AG08396 (cell line): ENCODE data around the gene PRMT1.

Source experiments
- DNase-seq: peaks from one replicate; pipeline ENCODE4 v3.0.0; 2012; ENCODE audit warnings: low spot score, mixed read lengths

PRMT1 gene

DNA sequence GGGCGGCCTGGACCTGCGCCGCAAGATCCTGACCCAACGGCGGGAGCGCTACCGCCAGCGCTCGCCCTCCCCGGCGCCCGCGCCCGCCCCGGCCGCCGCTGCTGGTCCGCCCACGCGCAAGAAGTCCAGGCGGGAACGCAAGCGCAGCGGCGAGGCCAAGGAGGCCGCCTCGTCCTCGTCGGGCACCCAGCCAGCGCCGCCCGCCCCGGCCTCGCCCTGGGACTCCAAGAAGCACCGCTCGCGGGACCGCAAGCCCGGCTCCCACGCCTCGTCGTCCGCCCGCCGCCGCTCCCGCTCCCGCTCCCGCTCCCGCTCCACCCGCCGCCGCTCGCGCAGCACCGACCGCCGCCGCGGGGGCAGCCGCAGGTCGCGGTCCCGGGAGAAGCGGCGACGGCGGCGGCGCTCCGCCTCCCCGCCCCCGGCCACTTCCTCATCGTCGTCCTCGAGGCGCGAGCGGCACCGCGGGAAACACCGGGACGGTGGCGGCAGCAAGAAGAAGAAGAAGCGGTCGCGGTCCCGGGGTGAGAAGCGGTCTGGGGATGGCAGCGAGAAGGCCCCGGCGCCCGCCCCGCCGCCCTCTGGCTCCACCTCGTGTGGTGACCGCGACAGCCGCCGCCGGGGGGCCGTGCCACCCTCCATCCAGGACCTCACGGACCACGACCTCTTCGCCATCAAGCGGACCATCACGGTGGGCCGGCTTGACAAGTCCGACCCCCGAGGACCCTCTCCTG, 25.1 kb upstream of the PRMT1 start:
- no peak for DNase-seq

GRCh38 chr19:49652551-49653465, 24.3 kb upstream of the PRMT1 start:
- no peak for DNase-seq

DNA sequence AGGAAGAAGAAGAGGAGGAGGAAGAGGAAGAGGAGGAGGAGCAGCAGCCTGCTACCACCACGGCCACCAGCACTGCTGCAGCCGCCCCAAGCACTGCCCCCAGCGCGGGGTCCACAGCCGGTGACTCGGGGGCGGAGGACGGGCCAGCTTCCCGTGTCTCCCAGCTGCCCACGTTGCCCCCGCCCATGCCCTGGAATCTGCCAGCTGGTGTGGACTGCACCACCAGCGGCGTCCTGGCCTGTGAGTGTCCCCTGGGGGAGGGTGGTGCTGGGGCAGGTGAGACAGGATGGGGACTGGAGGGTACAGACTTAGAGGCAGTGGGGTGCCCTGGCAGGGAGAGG, 23.6 kb upstream of the PRMT1 start:
- DNase-seq, result no peak

DNA sequence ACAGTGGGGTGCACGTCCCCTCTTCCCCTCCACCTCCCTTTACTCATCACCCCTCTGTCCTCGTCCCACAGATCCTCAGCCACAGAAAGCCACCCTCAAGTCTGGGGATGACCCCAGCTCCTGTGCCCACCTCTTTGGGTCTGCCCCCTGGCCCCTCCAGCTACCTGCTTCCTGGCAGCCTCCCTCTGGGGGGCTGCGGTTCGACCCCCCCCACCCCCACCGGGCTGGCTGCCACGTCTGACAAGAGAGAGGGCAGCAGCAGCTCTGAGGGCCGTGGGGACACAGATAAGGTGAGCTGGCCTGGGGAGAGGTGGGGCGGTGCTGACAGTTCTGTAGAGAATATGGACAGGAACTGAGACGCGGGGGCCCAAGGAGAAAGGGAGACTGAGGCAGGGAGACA, 22.5 kb upstream of the PRMT1 start:
- no peak for DNase-seq

DNA sequence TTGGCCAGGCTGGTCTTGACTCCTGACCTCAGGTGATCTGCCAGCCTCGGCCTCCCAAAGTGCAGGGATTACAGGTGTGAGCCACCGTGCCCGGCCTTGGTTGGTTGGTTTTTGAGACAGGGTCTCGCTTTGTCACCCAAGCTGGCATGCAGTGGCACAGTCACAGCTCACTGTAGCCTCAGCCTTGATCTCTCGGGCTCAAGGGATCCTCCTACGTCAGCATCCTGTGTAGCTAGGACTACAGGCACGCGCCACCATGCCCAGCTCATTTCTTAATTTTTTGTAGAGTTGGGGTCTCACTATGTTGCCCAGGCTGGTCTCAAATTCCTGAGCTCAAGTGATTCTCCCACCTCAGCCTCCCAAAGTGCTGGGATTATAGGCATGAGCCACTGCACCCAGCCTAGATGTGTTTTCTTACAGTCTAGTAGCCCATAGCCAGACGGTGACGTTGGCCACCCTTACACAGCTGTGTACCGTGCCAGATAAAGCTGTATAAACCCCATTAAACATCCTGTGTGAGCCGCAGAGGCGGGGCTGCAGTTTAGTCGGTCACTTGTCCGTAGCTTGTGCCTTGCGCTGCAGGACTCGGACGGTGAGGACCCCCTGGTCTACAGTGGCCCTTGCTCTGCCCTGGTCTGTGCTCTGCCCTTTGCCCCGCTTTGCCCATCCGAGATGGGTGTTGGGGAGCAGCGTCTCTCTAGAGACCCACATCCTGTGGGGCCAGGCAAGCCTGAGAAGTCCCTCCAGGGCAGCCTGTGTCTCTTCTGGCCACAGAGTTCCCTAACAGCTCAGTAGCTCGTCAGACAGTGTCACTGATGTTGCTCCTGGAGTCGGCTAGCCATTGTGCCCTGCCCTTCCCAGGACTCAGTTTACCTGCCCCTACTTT, 21.3 kb upstream of the PRMT1 start:
- DNase-seq, result no peak

DNA sequence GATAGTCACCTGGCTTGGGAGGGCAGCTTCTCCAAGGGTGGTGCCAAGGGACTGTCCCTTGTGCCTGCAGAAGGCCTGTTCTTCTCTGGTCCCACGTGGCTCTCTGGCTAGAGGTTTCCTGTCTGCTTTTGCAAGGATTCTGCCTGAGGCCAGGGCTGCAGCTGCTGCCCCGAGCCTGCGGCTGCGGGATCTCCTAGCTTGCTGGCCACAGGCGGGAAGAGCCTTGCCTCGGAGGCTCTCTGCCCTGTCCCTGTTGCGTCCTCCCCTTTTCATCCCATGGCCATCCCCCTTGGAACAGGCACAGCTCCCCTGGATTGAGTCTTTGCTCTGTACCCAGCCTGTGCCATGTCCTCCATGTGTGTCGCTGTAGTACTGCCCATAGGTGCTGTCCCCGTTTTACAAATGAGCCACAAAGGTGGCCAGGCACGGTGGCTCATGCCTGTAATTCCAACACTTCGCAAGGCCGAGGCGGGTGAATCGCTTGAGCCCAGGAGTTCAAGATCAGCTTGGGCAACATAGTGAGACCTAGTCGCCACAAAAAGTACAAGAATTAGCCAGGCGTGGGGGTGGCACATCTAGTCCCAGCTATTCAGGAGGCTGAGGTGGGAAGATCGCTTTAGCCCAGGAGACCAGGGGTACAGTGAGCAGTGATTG, 20.5 kb upstream of the PRMT1 start:
- DNase-seq, result no peak

GRCh38 chr19:49657493-49658138, 19.5 kb upstream of the PRMT1 start:
- no peak for DNase-seq

GRCh38 chr19:49658139-49658517, 18.9 kb upstream of the PRMT1 start:
- no peak for DNase-seq

DNA sequence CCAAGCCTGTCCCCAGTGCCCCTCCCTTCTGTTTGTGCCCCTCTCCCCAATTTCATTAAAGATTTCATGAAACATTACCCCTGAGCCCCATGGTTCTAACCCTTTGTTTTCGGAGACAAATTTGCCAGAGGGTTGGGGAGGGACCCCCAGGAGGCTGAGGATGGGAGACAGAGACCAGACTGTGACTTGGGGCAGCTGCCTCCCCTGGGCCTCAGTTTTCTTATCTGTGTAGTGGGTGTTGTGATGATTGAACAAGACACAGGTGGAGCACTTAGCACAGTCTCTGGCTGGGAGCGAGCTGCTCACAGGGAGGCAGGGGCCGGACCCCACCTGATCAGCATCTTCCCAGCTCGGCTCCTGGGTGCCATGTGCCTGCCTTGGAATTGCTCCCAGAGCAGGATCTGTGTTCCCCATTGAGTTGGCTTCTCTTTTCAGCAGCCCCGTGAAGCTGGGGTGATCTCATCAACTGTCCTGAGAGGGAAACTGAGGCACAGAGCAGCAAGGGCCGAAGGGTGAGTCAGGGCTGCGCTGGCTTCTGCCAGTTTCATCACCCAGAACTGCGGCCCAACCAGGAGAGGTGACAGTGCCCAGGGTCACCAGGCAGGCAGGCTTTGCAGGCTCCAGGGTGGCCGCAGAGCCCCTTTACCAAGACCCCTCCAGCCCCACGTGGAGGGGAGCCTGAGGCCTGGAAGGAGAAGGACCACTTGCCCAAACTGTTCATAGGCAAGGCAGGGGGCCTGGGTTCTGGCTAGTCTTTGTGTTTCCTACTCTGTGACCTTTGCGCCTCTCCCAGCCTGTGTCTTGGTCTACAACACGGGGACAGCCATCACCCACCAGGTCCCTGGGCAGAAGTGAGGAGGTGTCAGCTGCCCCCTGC, 18.3 kb upstream of the PRMT1 start:
- no peak for DNase-seq

GRCh38 chr19:49660338-49660961, 16.6 kb upstream of the PRMT1 start:
- no peak for DNase-seq

DNA sequence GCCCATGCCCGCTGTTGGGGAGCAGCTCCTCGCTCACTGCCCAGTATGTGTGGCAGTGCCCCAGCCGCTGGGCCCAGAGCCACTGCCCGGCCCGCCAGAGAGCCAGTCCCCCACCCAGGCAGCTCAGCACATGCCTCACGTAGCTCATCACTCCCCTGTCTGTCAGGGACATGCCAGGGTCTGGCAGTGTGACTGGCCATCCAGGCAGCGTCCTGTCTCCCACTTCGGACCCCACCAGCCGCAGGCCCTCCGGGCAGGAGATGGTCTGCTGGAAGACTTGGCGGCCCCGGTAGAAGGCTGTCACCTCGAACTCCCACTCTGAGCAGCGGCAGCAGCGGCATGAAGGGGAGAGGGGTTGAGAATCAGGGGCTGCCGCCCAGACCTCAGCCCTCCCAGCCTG, 15.1 kb upstream of the PRMT1 start:
- DNase-seq, result no peak

- DNase-seq, result no peak
Observed at GRCh38 chr19:49663224-49663623, 13.8 kb upstream of the PRMT1 start.

DNA sequence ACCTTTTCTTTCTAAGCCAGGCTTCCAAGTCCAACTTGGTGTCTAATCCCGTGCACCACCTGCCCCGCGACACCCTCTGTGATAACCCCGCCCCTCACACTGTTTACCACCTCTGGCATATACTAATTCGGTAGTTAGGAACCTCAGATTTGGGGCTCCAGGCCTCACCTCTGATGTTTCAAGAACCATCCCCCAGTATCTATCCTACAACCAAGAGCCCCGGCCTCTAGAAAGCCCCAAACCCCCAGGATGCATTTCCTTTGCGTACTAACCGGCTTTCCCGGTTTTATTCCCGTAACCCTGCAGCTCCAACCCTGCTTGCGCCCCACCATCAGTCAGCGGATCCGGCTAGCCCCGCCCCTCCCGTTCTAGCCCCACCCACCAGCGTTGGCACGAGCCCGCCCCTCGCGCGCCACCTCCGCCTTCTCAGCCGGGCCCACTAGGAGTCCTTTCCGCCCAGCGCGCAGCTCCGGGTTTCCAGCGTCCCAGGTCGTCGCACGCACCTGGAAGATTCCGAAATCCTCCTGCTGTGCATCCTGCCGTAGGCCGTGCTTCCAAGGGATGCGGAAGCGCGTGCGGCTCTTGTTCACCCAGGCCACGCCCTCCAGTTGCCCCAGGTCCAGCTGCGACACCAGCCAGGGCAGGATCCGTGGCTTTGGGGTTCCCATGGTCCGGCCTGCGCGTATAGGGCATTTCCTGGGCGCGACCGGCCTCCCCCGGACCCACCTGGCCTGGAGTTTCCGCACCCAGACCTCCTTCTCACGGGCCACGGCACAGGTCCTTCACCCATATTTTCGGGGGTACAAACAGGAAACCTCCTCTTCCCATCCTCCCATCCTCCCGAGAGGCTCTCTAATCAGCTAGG, 12.7 kb upstream of the PRMT1 start:
- peak; percentile 92 for DNase-seq

- no peak for DNase-seq
Observed at GRCh38 chr19:49665036-49665350, 12.1 kb upstream of the PRMT1 start.

GRCh38 chr19:49665351-49666119, 11.5 kb upstream of the PRMT1 start, which contains the start of the genes BCL2L12 and IRF3:
Gene BCL2L12, plus strand, starts transcription at chr19:49665933. Its CDS starts 760 bp downstream, at chr19:49666693.
Gene IRF3, minus strand, starts transcription at chr19:49665857. Its CDS starts 1,019 bp downstream, at chr19:49664838.
- DNase-seq, result peak; percentile 99

- no peak for DNase-seq
Observed at GRCh38 chr19:49666120-49666444, 11.0 kb upstream of the PRMT1 start.

DNA sequence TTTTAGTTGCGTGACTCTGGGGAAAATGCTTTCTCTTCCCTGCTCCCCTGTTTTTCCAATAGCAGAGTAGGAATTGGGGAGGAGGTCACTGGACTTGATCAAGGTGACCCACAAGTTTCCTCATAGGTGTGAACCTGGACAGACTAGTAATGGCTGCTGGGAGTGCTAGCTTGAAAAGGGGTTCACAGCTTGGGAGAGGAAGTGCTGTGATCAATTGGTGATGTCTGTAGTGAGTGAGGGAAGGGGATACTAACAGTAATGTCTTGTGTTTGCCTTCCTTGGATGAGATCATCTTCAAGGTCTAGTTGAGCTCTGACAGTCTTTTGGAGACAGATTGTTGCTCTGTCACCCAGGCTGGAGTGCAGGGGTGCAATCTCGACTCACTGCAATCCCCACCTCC, 9.6 kb upstream of the PRMT1 start:
- DNase-seq, result no peak

DNA sequence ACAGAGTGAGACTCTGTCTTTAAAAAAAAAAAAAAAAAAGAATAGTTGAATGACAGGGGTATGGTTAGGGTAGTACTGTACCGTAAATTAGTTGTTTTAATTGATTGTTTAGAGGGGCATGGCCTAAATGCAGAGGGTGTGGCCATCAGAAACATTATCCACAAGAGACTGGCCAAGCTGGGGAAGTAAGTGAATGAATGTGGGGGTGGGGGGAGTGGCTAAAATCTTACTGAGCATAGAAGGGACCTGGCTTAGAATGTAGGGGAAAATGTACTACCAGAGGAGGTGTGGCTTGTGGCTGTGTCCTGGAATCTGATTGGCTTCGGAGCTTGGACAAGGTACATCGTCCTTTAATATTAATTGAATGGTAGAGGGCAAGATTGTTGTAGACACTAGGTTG, 7.6 kb upstream of the PRMT1 start:
- DNase-seq, result no peak
